Endothelial cell of umbilical vein (primary cell): ENCODE results near the gene RACGAP1. TPM values are rescaled to one million over a fixed set of nuclear protein-coding genes. Genes with fewer than 3 reads are reported as not detected.

Experiments used
- BruUV-seq: library from RNA; stranded (reverse); fragments of 400-500 nt; replicated peaks from 2 replicates; lab custom pipeline; 2021; lab: Mats Ljungman, UMichigan
- CTCF ChIA-PET: fragments of 300-600, 350-600 bp; sonication (Branson Sonifier 250); formaldehyde crosslinking; loops from one replicate; lab custom pipeline; 2021; ENCODE audit warnings: antibody characterized with exemption, inconsistent platforms; lab: Charles Lee
- POLR2A ChIA-PET: fragments of 300-600, 350-600 bp; sonication (Branson Sonifier 250); formaldehyde crosslinking; loops from one replicate; lab custom pipeline; 2021; ENCODE audit warnings: antibody characterized with exemption, inconsistent platforms; lab: Charles Lee
- DNase-seq: peaks from one replicate; pipeline ENCODE4 v3.0.0-alpha.2; 2011; ENCODE audit warnings: low read depth, low spot score
- FAIRE-seq: peaks from 2 replicates; lab custom pipeline; 2011; peaks lifted over from hg19 to GRCh38; lab: Jason Lieb, UNC
- H2AFZ ChIP-seq: 2 replicates; pipeline ENCODE4 v1.6.0; 2012; ENCODE audit warnings: low read depth, low read length, control low read depth, inconsistent platforms
- H3K27ac ChIP-seq: 2 replicates; pipeline ENCODE4 v1.5.1; 2011; ENCODE audit warnings: low read depth, mild to moderate bottlenecking, control low read depth, low read length, moderate library complexity; ENCODE audit not compliant: insufficient read depth
- H3K27me3 ChIP-seq, 2 experiments: 2 replicates each; pipeline versions ENCODE4 v1.6.0 to v1.6.1; 2011; ENCODE audit warnings: low read length in 2 of 2, mixed read lengths in 1 of 2; ENCODE audit not compliant: control insufficient read depth in 2 of 2, insufficient read depth in 2 of 2
- H3K36me3 ChIP-seq, 2 experiments: 2 replicates in 1 of 2; 3 replicates in 1 of 2; pipeline ENCODE4 v1.5.1; 2011; ENCODE audit warnings: low read length in 2 of 2, mild to moderate bottlenecking in 1 of 2, moderate library complexity in 1 of 2; ENCODE audit not compliant: control insufficient read depth in 2 of 2, insufficient read depth in 2 of 2; ENCODE audit errors: extremely low read depth in 1 of 2
- H3K4me1 ChIP-seq: 3 replicates; pipeline ENCODE4 v1.5.1; 2011; ENCODE audit warnings: mild to moderate bottlenecking, low read length; ENCODE audit not compliant: control insufficient read depth, insufficient read depth; ENCODE audit errors: extremely low read depth
- H3K4me2 ChIP-seq: 2 replicates; pipeline ENCODE4 v1.6.1; 2011; ENCODE audit warnings: low read length, control low read depth, mixed read lengths; ENCODE audit not compliant: insufficient read depth
- H3K4me3 ChIP-seq, 3 experiments: fragments of 200-600 bp in 1 of 3; sonication (generic), shearing (Covaris generic) in 1 of 3; replicated peaks in 1 of 3; 2 replicates each; pipeline ENCODE4 v1.5.1; 2011 to 2016; ENCODE audit warnings: control low read depth in 3 of 3, low read length in 3 of 3, mild to moderate bottlenecking in 2 of 3, inconsistent platforms in 1 of 3, low read depth in 1 of 3, moderate library complexity in 1 of 3; ENCODE audit not compliant: insufficient read depth in 1 of 3
- H3K79me2 ChIP-seq: 2 replicates; pipeline ENCODE4 v1.6.0; 2012; ENCODE audit warnings: low read length, inconsistent platforms; ENCODE audit not compliant: control insufficient read depth, insufficient read depth
- H3K9ac ChIP-seq: replicated peaks from 2 replicates; pipeline ENCODE3; 2011; ENCODE audit warnings: low read length, control low read depth; ENCODE audit not compliant: insufficient read depth; ENCODE audit errors: extremely low read depth
- H3K9me1 ChIP-seq: replicated peaks from 3 replicates; pipeline ENCODE4 v1.6.0; 2011; ENCODE audit warnings: mild to moderate bottlenecking, low read length; ENCODE audit not compliant: control insufficient read depth, insufficient read depth; ENCODE audit errors: extremely low read depth
- H3K9me3 ChIP-seq: replicated peaks from 2 replicates; pipeline ENCODE4 v1.5.1; 2012; ENCODE audit warnings: low read length, inconsistent platforms; ENCODE audit not compliant: control insufficient read depth, insufficient read depth
- H4K20me1 ChIP-seq: replicated peaks from 2 replicates; pipeline ENCODE3; 2011; ENCODE audit warnings: mild to moderate bottlenecking, low read length; ENCODE audit not compliant: control insufficient read depth, insufficient read depth; ENCODE audit errors: extremely low read depth
- CTCF ChIP-seq, 2 donors: IDR thresholded peaks; 1 replicate in 1 of 2; 2 replicates in 1 of 2; pipeline ENCODE4 v1.5.1; 2011; ENCODE audit warnings: low read length in 2 of 2, mild to moderate bottlenecking in 2 of 2, moderate library complexity in 2 of 2, control low read depth in 1 of 2, inconsistent platforms in 1 of 2, low read depth in 1 of 2; ENCODE audit not compliant: insufficient read depth in 1 of 2; ENCODE audit errors: extremely low read depth in 1 of 2
- EZH2 ChIP-seq: IDR thresholded peaks from 2 replicates; pipeline ENCODE4 v1.6.1; 2012; ENCODE audit warnings: borderline replicate concordance, low read depth, mild to moderate bottlenecking, moderate library complexity, low read length, inconsistent platforms; ENCODE audit not compliant: severe bottlenecking
- FOS ChIP-seq: IDR thresholded peaks from 2 replicates; pipeline ENCODE4 v1.6.1; 2011; ENCODE audit warnings: mild to moderate bottlenecking, low read length, moderate library complexity, borderline replicate concordance; ENCODE audit not compliant: insufficient read depth
- GATA2 ChIP-seq: IDR thresholded peaks from 2 replicates; pipeline ENCODE4 v1.7.0; 2011; ENCODE audit warnings: low read depth, mild to moderate bottlenecking, moderate library complexity, mixed read lengths, low read length; ENCODE audit not compliant: insufficient read length, insufficient read depth
- JUN ChIP-seq: IDR thresholded peaks from 2 replicates; pipeline ENCODE4 v1.6.1; 2011; ENCODE audit warnings: borderline replicate concordance, low read depth; ENCODE audit not compliant: insufficient read length, insufficient read depth
- MAX ChIP-seq: IDR thresholded peaks from 2 replicates; pipeline ENCODE4 v1.6.1; 2011; ENCODE audit not compliant: insufficient read depth, insufficient read length
- MYC ChIP-seq: IDR thresholded peaks from one replicate; pipeline ENCODE4 v1.6.1; 2011; ENCODE audit warnings: mild to moderate bottlenecking, low read depth, low read length
- POLR2A ChIP-seq: IDR thresholded peaks from 2 replicates; pipeline ENCODE4 v1.6.1; 2012; ENCODE audit warnings: low read depth, mild to moderate bottlenecking, control low read depth, low read length
- POLR2AphosphoS5 ChIP-seq: IDR thresholded peaks from 2 replicates; pipeline ENCODE4 v1.6.1; 2012; ENCODE audit warnings: low read depth, mild to moderate bottlenecking, control low read depth, low read length, moderate library complexity; ENCODE audit not compliant: insufficient read depth
- dilution Hi-C: fragments of 300-500 bp; cut with MboI; formaldehyde crosslinking; loops from one replicate; pipeline ENCODE4 v1.15.0; 2019; ENCODE audit warnings: low sequenced_read_pairs; ENCODE audit not compliant: extremely low pct_ligation_motif_present
- intact Hi-C: fragments of 100-400 bp; cut with micrococcal nuclease; formaldehyde crosslinking; loops from one replicate; pipeline ENCODE4 v1.10.0; 2022
- polyA plus RNA-seq, 4 experiments: library from polyadenylated mRNA; depleted of rRNA in 3 of 4; stranded (reverse) in 3 of 4; unstranded in 1 of 4; fragments of >200 nt; gene quantifications; 2 replicates each; pipeline versions ENCODE4 v1.2.1 to v1.2.3, GENCODE V29; 2011 to 2012; ENCODE audit warnings: missing spikeins in 1 of 4
- total RNA-seq: library from RNA; stranded (reverse); gene quantifications from 2 replicates; pipeline ENCODE4 v1.2.3, GENCODE V29; 2021

RACGAP1 gene
- total and polyA plus RNA-seq, 2 donors (not counting 3 experiments of a cell fraction or from before 2014, with no cell fraction given) = 16.5 to 56.3 TPM

- H3K36me3 ChIP-seq = no peaks in the 10 kb centered on the region
- CTCF ChIA-PET = interaction anchor here (1.2 to 11.4 kb wide), 9 partner anchors 12 to 116 kb away, joined by 4 to 317 read pairs (median 112); partner anchors contain the start of genes ASIC1 and SMARCD1
- H3K9me3 ChIP-seq = no peaks in the 10 kb centered on the region
- H3K9me1 ChIP-seq = no peaks in the 10 kb centered on the region
- H3K27ac ChIP-seq = no peak overlapping the region
- H3K4me1 ChIP-seq = peaks cover 4% of the 10 kb centered on the region
- dilution Hi-C loops (loop anchor here (25.0 kb wide), 1 partner anchor 93 kb away; the partner anchor contains the start of gene ASIC1), intact Hi-C loops (loop anchor here (5.0 kb wide), 1 partner anchor 208 kb away; no protein-coding TSS in a partner anchor)
- H3K4me2 ChIP-seq = no peak overlapping the region
- FAIRE-seq = no peak
- TF ChIP-seq JUN (no peak), MYC (no peak), MAX (no peak), CTCF (IDR thresholded peaks at IDR 0.05; ENCODE audit: extremely low read depth in 1 of 2, insufficient read depth in 1 of 2, low read depth in 1 of 2, low read length in 2 of 2) (no peak), GATA2 (no peak), POLR2AphosphoS5 (no peak), FOS (no peak), POLR2A (no peak), EZH2 (no peak)
- no peak for DNase-seq
- POLR2A ChIA-PET = interaction anchor here (0.5 kb wide), 1 partner anchor 157 kb away, joined by 4 read pairs; no protein-coding TSS in a partner anchor
- BruUV-seq = no TSS peak
- H3K27me3 ChIP-seq = peaks cover 16 to 18% of the 10 kb centered on the region in 2 experiments
- H2AFZ ChIP-seq = no peak overlapping the region
- H4K20me1 ChIP-seq = no peaks in the 10 kb centered on the region
- no peaks in the 10 kb centered on the region for H3K79me2 ChIP-seq
- H3K9ac ChIP-seq = no peak overlapping the region
- no peak overlapping the region for H3K4me3 ChIP-seq
Observed at GRCh38 chr12:49969027-49969426, 56.3 kb downstream of the RACGAP1 start.
